Head of caudate nucleus (tissue), 42 donors: ENCODE data around the gene SLC25A48.

ENCODE experiments used
- DNase-seq, 42 donors: peaks; one replicate each; pipeline versions ENCODE4 v3.0.0 to v3.0.0-alpha.2; 2020 to 2021; ENCODE audit warnings: mixed read lengths in 7 of 42
- intact Hi-C: fragments of 100-400 bp; cut with DNase I; formaldehyde crosslinking; loops from one replicate; pipeline ENCODE4 v1.15.0; 2022

The SLC25A48 gene

GRCh38 chr5:135895474-135896006 is 61.1 kb downstream of the SLC25A48 start, which contains the start of gene IL9:
IL9 (minus strand) TSS chr5:135895841; CDS start chr5:135895816, 25 bp downstream.
- intact Hi-C loops, result no loop called here
- peak in 1 of 42 donors; percentile 39 for DNase-seq

GRCh38 chr5:135898651-135899050 is 64.2 kb downstream of the SLC25A48 start:
- no peak for DNase-seq
- intact Hi-C loops, result no loop called here

GRCh38 chr5:135900276-135900675 is 65.8 kb downstream of the SLC25A48 start:
- intact Hi-C loops, result no loop called here
- DNase-seq, result peak in 3 of 42 donors; percentile 26 to 51 (median 26)

GRCh38 chr5:135901633-135902032 is 67.2 kb downstream of the SLC25A48 start:
- no peak for DNase-seq

GRCh38 chr5:135905144-135905543 is 70.7 kb downstream of the SLC25A48 start:
- intact Hi-C loops, result no loop called here
- no peak for DNase-seq

More at GRCh38 chr5:135901633-135902032, 67.2 kb downstream of the SLC25A48 start:
- intact Hi-C loops, result no loop called here

- no peak for DNase-seq
Measured at GRCh38 chr5:135913713-135914626, 79.5 kb downstream of the SLC25A48 start.

GRCh38 chr5:135915466-135916001 is 81.1 kb downstream of the SLC25A48 start:
- intact Hi-C loops, result no loop called here
- no peak for DNase-seq

More at GRCh38 chr5:135913713-135914626, 79.5 kb downstream of the SLC25A48 start:
- intact Hi-C loops, result loop anchor here (2.0 kb wide), 1 partner anchor 63 kb away; no protein-coding TSS in a partner anchor

- intact Hi-C loops, result no loop called here
- no peak for DNase-seq
Measured at GRCh38 chr5:135916638-135917263, 82.3 kb downstream of the SLC25A48 start.

GRCh38 chr5:135920199-135920598 is 85.7 kb downstream of the SLC25A48 start:
- intact Hi-C loops, result no loop called here
- DNase-seq, result no peak

- DNase-seq, result no peak
- intact Hi-C loops, result no loop called here
Measured at GRCh38 chr5:135921388-135921787, 86.9 kb downstream of the SLC25A48 start.

- DNase-seq, result peak in 2 of 42 donors; percentile 2 to 26
- intact Hi-C loops, result no loop called here
Measured at GRCh38 chr5:135930029-135930948, 95.8 kb downstream of the SLC25A48 start.

GRCh38 chr5:135930949-135931295 is 96.5 kb downstream of the SLC25A48 start:
- intact Hi-C loops, result no loop called here
- DNase-seq, result no peak

GRCh38 chr5:135934939-135935338 is 100.5 kb downstream of the SLC25A48 start:
- DNase-seq, result no peak

GRCh38 chr5:135937245-135937911 is 102.9 kb downstream of the SLC25A48 start:
- no peak for DNase-seq

More at GRCh38 chr5:135934939-135935338, 100.5 kb downstream of the SLC25A48 start:
- intact Hi-C loops, result no loop called here

More at GRCh38 chr5:135937245-135937911, 102.9 kb downstream of the SLC25A48 start:
- intact Hi-C loops, result no loop called here
